Nephron progenitor cell (in vitro differentiated cells): Measurements from ENCODE around the gene PRKG2.
A peak's percentile ranks its signal among the peaks of the same experiment; 100 is the strongest.

Experiments
- DNase-seq: peaks from one replicate; pipeline ENCODE4 v3.0.0; 2021
- H3K27ac Mint-ChIP-seq: 2 replicates; pipeline ENCODE4 v1.8.0; 2021; ENCODE audit warnings: mild to moderate bottlenecking, moderate library complexity, mixed read lengths
- H3K27me3 Mint-ChIP-seq: 2 replicates; pipeline ENCODE4 v1.8.0; 2021; ENCODE audit warnings: mild to moderate bottlenecking, low read depth, mixed read lengths; ENCODE audit not compliant: poor library complexity
- H3K36me3 Mint-ChIP-seq: 2 replicates; pipeline ENCODE4 v1.8.0; 2021; ENCODE audit warnings: low read depth, mixed read lengths
- H3K4me1 Mint-ChIP-seq: 2 replicates; pipeline ENCODE4 v1.8.0; 2021; ENCODE audit warnings: mixed read lengths
- H3K4me3 Mint-ChIP-seq: 2 replicates; pipeline ENCODE4 v1.8.0; 2021; ENCODE audit warnings: mild to moderate bottlenecking, moderate library complexity, mixed read lengths
- H3K9me3 Mint-ChIP-seq: 2 replicates; pipeline ENCODE4 v1.8.0; 2021; ENCODE audit warnings: mild to moderate bottlenecking, moderate library complexity, mixed read lengths
- CTCF ChIP-seq: fragments of 200-600 bp; sonication (generic); IDR thresholded peaks from 2 replicates; pipeline ENCODE4 v1.5.0; 2021; ENCODE audit warnings: antibody characterized with exemption

PRKG2 gene

GRCh38 chr4:81042578-81043365 is 172.2 kb downstream of the PRKG2 start:
- no peak for DNase-seq
- Mint-ChIP-seq H3K27me3 (peaks cover 19% of the 10 kb centered on the region), H3K27ac (no peak overlapping the region), H3K36me3 (no peaks in the 10 kb centered on the region), H3K4me3 (no peak overlapping the region), H3K9me3 (no peaks in the 10 kb centered on the region), H3K4me1 (peaks cover 14% of the 10 kb centered on the region)
- TF ChIP-seq CTCF: no peak

- Mint-ChIP-seq H3K27ac (no peak overlapping the region), H3K27me3 (peaks cover 13% of the 10 kb centered on the region), H3K36me3 (no peaks in the 10 kb centered on the region), H3K4me3 (no peak overlapping the region), H3K9me3 (no peaks in the 10 kb centered on the region), H3K4me1 (peaks cover 14% of the 10 kb centered on the region)
- peak; percentile 18 for DNase-seq
- TF ChIP-seq CTCF: peak; percentile 81
Observed at GRCh38 chr4:81040012-81040659, 174.9 kb downstream of the PRKG2 start.

DNA sequence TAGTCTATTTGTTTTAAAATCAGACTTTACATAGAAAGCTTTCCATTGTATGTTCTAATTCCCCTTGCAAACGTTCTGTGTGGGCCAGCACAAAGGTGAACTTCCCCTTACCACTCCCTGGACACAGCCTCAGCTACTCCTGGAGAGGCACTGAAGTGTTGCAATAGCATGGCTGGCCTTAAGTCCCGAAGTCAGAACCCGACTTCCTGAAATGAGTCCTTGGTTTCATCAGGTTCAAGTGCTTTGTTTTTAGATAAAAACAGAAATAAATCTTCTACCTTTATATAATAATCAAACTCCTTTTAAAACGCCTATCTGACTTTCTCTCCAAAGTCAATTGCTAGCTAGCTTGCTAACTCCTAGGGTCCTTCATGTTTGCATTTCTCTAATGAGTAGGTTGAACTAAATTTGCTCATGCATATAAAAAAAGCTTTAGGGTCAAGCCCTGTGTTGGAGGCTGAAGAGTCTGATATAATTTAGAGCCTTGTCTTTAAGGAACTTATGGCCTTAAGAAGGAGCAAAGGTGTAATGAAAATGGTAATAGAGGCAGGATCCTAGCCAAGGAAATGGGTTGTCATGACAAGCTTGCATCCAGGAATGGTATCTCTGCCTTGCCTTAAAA is 175.6 kb downstream of the PRKG2 start:
- peaks cover 19% of the 10 kb centered on the region for H3K27me3 Mint-ChIP-seq

GRCh38 chr4:81038636-81039350 is 176.2 kb downstream of the PRKG2 start:
- Mint-ChIP-seq H3K27me3 (peaks cover 26% of the 10 kb centered on the region), H3K36me3 (no peaks in the 10 kb centered on the region), H3K27ac (no peak overlapping the region), H3K4me1 (peaks cover 19% of the 10 kb centered on the region), H3K9me3 (no peaks in the 10 kb centered on the region), H3K4me3 (no peak overlapping the region)
- no peak for DNase-seq
- TF ChIP-seq CTCF: no peak

More for the DNA sequence above, 175.6 kb downstream of the PRKG2 start:
- H3K4me1 Mint-ChIP-seq: peaks cover 14% of the 10 kb centered on the region
- no peak for TF ChIP-seq CTCF
- DNase-seq: no peak
- H3K9me3 Mint-ChIP-seq: no peaks in the 10 kb centered on the region
- H3K36me3 Mint-ChIP-seq: no peaks in the 10 kb centered on the region
- no peak overlapping the region for H3K4me3 Mint-ChIP-seq
- no peak overlapping the region for H3K27ac Mint-ChIP-seq
